Panc1 (cell line): ENCODE measurements around the gene WDR46.

Source experiments
- POLR2AphosphoS5 ChIP-seq: IDR thresholded peaks from 2 replicates; pipeline ENCODE4 v1.6.1; 2012; ENCODE audit warnings: mild to moderate bottlenecking, low read depth, low read length, moderate library complexity
- SIN3A ChIP-seq: IDR thresholded peaks from 2 replicates; pipeline ENCODE4 v1.6.1; 2012; ENCODE audit warnings: low read depth, mild to moderate bottlenecking, low read length, moderate library complexity, borderline replicate concordance; ENCODE audit not compliant: insufficient read depth
- TCF7L2 ChIP-seq: IDR thresholded peaks from 2 replicates; pipeline ENCODE4 v1.6.1; 2011; ENCODE audit warnings: mild to moderate bottlenecking, low read depth, low read length, inconsistent platforms
- TF ChIP-seq, protein P1 (sequence below): fragments of 450-650 bp; IDR thresholded peaks from 2 replicates; pipeline ENCODE4 v1.5.1; 2017; ENCODE audit warnings: mild to moderate bottlenecking

DNA sequence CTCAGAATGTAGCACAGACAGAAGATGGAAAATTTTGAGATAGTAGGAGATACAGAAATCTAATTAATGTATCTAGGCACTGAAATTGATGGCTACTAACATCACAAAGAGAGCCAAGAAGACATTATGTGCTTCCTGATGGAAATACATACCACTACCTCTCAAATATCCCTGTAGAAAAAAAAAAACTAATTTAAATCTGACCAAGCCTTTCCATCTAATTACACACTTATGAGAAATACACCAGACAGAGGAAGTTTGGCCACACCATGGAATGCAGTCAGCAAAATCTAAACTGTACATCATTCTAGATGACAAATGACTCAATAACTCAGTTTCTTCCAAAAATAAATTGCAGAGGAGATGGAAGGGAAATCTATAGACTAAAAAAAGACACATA lies 36.3 kb downstream of the WDR46 start:
- no peak for TF ChIP-seq SIN3A
- TF ChIP-seq TCF7L2: no peak
- TF ChIP-seq, protein P1, sequence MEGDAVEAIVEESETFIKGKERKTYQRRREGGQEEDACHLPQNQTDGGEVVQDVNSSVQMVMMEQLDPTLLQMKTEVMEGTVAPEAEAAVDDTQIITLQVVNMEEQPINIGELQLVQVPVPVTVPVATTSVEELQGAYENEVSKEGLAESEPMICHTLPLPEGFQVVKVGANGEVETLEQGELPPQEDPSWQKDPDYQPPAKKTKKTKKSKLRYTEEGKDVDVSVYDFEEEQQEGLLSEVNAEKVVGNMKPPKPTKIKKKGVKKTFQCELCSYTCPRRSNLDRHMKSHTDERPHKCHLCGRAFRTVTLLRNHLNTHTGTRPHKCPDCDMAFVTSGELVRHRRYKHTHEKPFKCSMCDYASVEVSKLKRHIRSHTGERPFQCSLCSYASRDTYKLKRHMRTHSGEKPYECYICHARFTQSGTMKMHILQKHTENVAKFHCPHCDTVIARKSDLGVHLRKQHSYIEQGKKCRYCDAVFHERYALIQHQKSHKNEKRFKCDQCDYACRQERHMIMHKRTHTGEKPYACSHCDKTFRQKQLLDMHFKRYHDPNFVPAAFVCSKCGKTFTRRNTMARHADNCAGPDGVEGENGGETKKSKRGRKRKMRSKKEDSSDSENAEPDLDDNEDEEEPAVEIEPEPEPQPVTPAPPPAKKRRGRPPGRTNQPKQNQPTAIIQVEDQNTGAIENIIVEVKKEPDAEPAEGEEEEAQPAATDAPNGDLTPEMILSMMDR: no peak
- TF ChIP-seq POLR2AphosphoS5: no peak
